ENCODE measurements around the gene PPP2R3B.
"Not testable (repeated sequence)": the region's sequence is repeated elsewhere in the genome, so short reads cannot be mapped to it uniquely, and the experiment has no call there.

PPP2R3B gene

GRCh38 chrX:338281-338835 lies 48.3 kb downstream of the PPP2R3B start:
- DNase-seq (ENCODE audit: low read depth), result no peak

- no peak for DNase-seq (ENCODE audit: low read depth)
Measured at GRCh38 chrX:337331-337831, 49.3 kb downstream of the PPP2R3B start.

DNA sequence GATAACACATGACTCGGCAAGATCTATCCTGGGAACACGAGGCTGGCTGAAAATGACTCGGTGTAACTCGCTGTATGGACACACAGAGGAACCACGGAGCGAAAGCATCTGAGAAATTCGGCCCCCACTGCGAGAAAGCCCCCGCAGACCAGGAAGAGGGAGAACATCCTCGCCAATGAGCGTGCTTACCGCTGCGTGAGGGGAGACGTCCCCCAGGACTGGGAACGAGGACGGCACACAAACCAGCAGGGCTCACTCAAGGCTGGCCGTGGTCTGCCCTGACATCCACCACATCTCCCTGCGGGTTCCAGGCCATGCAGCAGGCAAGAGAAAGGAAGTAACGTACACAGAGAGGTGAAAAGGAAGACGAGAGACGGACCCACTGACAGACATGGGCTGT lies 50.5 kb downstream of the PPP2R3B start:
- DNase-seq (ENCODE audit: low read depth), result no peak

DNA sequence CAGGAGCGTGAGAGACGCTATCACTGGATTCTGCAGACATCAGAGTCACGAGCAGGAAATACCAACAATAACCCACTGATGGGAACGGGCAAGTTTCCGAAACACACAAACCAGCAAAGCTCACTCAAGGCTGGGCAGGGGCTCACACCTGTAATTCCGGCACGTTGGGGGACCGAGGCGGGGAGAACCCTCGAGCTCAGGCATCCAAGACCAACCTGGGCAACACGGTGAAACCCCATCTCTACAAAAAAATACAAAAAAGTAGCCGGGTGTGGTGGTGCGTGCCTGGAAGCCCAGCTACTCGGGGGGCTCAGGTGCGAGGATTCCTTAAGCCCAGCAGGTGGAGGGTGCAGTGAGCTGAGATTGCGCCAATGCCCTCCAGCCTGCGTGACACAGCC lies 51.0 kb downstream of the PPP2R3B start:
- no peak for DNase-seq (ENCODE audit: low read depth)

GRCh38 chrX:334971-335757 lies 51.5 kb downstream of the PPP2R3B start:
- DNase-seq (ENCODE audit: low read depth), result no peak

GRCh38 chrX:334331-334891 lies 52.3 kb downstream of the PPP2R3B start:
- DNase-seq (ENCODE audit: low read depth), result no peak

DNA sequence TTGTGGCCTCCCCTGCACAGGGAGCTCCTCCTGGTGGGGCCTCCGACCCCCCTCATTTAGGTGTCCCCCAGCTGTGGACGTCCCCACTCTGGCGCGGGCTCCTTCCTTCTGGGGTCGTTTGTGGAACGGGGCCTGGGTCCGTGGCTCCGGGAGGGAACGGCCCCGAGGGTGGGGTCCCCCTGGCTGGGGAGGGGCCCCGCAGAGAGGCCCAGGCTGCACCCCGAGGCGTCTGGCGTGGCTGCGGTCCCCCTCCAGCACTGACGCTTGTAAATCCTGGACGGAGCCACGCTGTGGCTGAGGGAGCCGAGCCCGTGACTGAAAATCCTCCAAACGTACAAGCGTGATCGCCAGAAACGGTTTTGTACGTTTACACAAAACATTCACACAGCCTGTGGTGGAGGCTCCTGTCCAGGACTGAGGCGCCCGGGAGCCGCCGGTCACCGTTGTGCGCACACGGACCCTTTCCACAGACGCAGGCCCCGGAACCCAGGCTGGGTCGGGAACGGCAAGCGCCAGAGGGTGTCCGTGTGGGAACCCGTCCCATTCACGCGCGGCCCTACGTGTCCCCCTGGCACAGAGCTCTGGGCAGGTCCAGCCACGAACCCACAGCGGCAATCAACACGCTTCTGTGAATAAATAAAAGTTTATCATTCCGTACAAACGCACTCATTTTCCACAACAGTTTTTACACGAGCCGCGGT lies 52.9 kb downstream of the PPP2R3B start:
- no peak for DNase-seq (ENCODE audit: low read depth)

GRCh38 chrX:332916-333610 lies 53.6 kb downstream of the PPP2R3B start:
- no peak for DNase-seq (ENCODE audit: low read depth)

- no peak for DNase-seq (ENCODE audit: low read depth)
Measured at GRCh38 chrX:332496-332860, 54.2 kb downstream of the PPP2R3B start.

GRCh38 chrX:331825-332495 lies 54.7 kb downstream of the PPP2R3B start:
- DNase-seq (ENCODE audit: low read depth), result no peak

DNA sequence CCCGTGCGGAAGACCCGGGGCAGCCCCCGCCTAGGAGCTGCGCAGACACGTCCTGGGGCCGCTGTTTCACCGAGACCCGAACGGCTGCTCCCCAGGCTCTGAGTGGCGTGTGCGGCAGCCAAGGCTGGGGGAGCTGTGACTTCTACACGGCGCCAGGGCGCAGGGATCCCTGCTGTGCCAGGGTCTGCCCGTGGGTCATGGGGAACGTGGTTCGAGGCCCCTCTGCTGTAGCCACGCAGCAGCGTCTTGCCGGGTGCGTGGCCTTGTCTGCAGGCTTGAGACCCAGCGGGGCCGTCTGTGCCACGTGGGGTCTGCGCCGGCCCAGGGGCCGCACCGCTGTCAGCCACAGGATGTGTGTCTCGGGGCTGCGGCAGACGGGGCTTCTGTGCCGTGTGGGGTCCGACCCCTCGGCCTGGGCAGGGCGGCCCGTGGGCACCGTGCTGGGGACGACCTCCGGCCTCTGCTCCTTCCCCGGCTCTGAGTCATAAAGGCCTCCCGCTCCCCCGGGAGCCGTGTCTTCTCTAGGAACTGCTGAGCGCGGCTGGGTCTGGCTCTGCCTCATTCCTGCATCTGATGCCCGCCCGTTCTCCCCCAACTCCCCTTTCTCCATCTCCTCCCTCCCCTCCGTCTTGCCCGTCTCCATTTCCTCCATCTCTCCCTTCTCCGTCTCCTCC lies 55.4 kb downstream of the PPP2R3B start:
- no peak for DNase-seq (ENCODE audit: low read depth)

DNA sequence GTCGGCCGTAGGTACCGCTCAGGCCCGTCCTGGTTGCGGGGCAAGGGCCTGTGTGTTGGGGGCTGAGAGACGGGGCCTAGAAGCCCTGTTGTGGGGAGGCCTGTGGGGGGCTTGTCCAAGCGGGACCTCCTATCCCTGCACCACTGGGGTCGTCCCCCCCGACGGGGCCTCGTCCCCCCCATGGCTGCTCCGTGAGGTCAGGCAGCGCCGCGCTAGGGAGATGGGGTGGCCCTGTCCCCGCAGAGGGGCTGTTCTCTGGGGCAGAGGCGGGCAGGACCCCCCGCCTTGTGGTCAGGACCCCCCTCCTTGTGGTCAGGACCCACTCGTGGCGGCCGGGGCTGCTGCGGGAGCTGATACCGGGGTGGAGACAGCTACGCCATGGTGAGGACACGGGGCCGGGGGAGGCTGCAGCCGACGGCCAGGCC lies 56.0 kb downstream of the PPP2R3B start:
- DNase-seq (ENCODE audit: low read depth), result no peak

- DNase-seq (ENCODE audit: low read depth), result not testable (repeated sequence)
Measured at GRCh38 chrX:330141-330725, 56.5 kb downstream of the PPP2R3B start.

DNA sequence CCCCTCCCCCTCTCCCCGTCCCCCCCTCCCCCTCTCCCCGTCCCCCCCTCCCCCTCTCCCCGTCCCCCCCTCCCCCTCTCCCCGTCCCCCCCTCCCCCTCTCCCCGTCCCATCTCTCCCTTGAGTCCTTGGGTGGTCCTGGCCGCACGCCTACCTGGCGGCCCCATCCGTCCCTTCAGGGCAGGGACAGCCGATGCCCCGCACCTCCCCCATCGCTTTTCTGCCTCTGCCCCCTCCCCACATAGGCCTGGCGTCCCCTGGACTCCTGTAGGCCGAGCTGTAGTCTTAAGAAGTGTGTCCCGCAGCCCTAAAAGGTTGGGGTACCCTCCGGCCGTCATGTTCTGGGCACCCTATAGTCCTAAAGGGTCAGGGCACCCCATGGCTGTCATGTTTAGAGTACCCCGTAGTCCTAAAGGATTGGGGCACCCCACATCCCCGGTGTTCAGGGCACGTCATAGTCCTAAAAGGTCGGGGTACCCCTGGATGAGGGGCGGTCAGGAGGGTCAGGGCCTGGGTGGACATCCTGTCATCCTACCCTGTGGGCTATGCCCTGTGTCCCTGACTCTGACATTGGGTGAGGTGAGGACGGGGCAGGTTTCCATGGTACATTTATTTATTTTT lies 57.3 kb downstream of the PPP2R3B start:
- DNase-seq (ENCODE audit: low read depth), result no peak

DNA sequence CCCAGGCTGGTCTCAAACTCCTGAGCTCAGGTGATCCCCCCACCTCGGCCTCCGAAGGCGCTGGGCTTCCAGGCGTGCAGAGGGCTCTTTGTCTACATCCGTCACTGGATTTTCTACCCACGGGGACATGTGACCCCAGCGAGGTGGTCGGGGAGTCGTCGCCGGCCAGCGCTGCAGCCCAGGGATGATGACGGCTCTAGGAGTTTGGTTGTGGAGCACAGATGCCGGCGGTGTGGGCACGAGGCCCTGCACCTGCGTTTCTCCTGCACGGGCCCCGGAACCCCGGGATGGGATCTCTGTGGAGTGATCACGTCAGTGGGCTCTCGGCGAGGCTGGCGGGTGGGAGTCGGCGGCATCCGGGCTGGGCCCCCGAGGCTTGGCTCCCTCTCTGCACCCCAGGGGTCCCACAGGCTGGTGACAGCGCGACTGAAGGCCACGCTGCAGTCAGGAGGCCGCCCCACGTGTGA lies 59.0 kb downstream of the PPP2R3B start:
- DNase-seq (ENCODE audit: low read depth), result no peak

GRCh38 chrX:324664-325063 lies 62.0 kb downstream of the PPP2R3B start:
- DNase-seq (ENCODE audit: low read depth), result not testable (repeated sequence)

GRCh38 chrX:323721-324628 lies 62.7 kb downstream of the PPP2R3B start:
- no peak for DNase-seq (ENCODE audit: low read depth)

GRCh38 chrX:320126-320783 lies 66.5 kb downstream of the PPP2R3B start:
- DNase-seq (ENCODE audit: low read depth), result no peak
